Transverse colon (tissue), 3 donors: ENCODE results near the gene CLDN20.

ENCODE experiments used
- POLR2A ChIP-seq: fragments of 450-650 bp; IDR thresholded peaks from one replicate; pipeline ENCODE4 v1.6.1; 2016; ENCODE audit warnings: antibody characterized with exemption, mild to moderate bottlenecking, moderate library complexity
- TF ChIP-seq, protein P1 (sequence below), 5 experiments: fragments of 200-600 bp in 3 of 5; fragments of 450-650 bp in 2 of 5; sonication (generic) in 3 of 5; IDR thresholded peaks; 1 replicate in 2 of 5; 2 replicates in 3 of 5; pipeline ENCODE4 v1.5.1; 2016 to 2017; ENCODE audit warnings: antibody characterized with exemption in 5 of 5, inconsistent platforms in 3 of 5, mild to moderate bottlenecking in 2 of 5, moderate library complexity in 1 of 5

GRCh38 chr6:155227046-155227445 is 36.8 kb upstream of the CLDN20 start:
- no peak for TF ChIP-seq POLR2A
- TF ChIP-seq, protein P1, sequence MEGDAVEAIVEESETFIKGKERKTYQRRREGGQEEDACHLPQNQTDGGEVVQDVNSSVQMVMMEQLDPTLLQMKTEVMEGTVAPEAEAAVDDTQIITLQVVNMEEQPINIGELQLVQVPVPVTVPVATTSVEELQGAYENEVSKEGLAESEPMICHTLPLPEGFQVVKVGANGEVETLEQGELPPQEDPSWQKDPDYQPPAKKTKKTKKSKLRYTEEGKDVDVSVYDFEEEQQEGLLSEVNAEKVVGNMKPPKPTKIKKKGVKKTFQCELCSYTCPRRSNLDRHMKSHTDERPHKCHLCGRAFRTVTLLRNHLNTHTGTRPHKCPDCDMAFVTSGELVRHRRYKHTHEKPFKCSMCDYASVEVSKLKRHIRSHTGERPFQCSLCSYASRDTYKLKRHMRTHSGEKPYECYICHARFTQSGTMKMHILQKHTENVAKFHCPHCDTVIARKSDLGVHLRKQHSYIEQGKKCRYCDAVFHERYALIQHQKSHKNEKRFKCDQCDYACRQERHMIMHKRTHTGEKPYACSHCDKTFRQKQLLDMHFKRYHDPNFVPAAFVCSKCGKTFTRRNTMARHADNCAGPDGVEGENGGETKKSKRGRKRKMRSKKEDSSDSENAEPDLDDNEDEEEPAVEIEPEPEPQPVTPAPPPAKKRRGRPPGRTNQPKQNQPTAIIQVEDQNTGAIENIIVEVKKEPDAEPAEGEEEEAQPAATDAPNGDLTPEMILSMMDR (IDR thresholded peaks at IDR 0.05), result no peak
